Adrenal gland (tissue), 5 donors: ENCODE data around the gene LAT.

Experiments used
- CTCF ChIP-seq, 6 experiments: fragments of 450-650 bp in 4 of 6; fragments of 200-600 bp in 2 of 6; sonication (generic) in 1 of 6; IDR thresholded peaks; 1 replicate in 5 of 6; 2 replicates in 1 of 6; pipeline versions ENCODE4 v1.5.1 to v1.8.0; 2016 to 2021; ENCODE audit warnings: antibody characterized with exemption in 6 of 6, mild to moderate bottlenecking in 2 of 6, moderate library complexity in 1 of 6
- POLR2A ChIP-seq, 2 donors: fragments of 450-650 bp; IDR thresholded peaks; one replicate each; pipeline ENCODE4 v1.6.1; 2017; ENCODE audit warnings: antibody characterized with exemption in 2 of 2, mild to moderate bottlenecking in 2 of 2, moderate library complexity in 1 of 2
- donor health status: DM: no; HTN: no; CAD: no.

GRCh38 chr16:28951410-28951943 is 33.4 kb upstream of the LAT start:
- TF ChIP-seq CTCF (IDR thresholded peaks at IDR 0.05): no peak
- TF ChIP-seq POLR2A (IDR thresholded peaks at IDR 0.05): no peak
